HepG2 (cell line): Measurements from ENCODE around the gene TMEM14C. TPM values are rescaled to one million over a fixed set of nuclear protein-coding genes. Genes with fewer than 3 reads are reported as not detected.

Experiments used
- ATAC-seq: fragments of 200-7000 bp; cut with Tn5 transposase; 3 replicates; pipeline ENCODE4 v1.9.1; 2020; ENCODE audit warnings: mild to moderate bottlenecking, moderate library complexity
- BruUV-seq: library from RNA; stranded (reverse); fragments of 400-500 nt; replicated peaks from 2 replicates; lab custom pipeline; 2021; lab: Mats Ljungman, UMichigan
- CTCF ChIA-PET: fragments of 300-600 bp; formaldehyde crosslinking; extraction: SDS; loops from one replicate; lab custom pipeline; 2021; ENCODE audit warnings: low total read pairs, inconsistent platforms, low intra/inter-chr PET ratio; lab: Yijun Ruan, JAX
- POLR2A ChIA-PET: fragments of 350-600 bp; sonication (Branson Sonifier 250); formaldehyde crosslinking; loops from one replicate; lab custom pipeline; 2020; ENCODE audit warnings: antibody characterized with exemption, inconsistent platforms; lab: Yijun Ruan, JAX
- DNase-seq: peaks from one replicate; pipeline ENCODE4 v3.0.0-alpha.2; 2015; ENCODE audit warnings: low spot score
- FAIRE-seq: peaks from 3 replicates; lab custom pipeline; 2011; peaks lifted over from hg19 to GRCh38; lab: Jason Lieb, UNC
- H2AFZ ChIP-seq: one replicate; pipeline ENCODE4 v1.6.1; 2011; ENCODE audit warnings: low read length, inconsistent platforms
- H3K27ac ChIP-seq: fragments of 300-600 bp; 3 replicates; pipeline ENCODE4 v1.8.0; 2011; ENCODE audit warnings: mixed run types, mild to moderate bottlenecking, mixed read lengths, low read length, inconsistent platforms; ENCODE audit not compliant: insufficient read depth; ENCODE audit errors: extremely low read length
- H3K27me3 ChIP-seq, 2 experiments: fragments of 200-600 bp in 1 of 2; 2 replicates in 1 of 2; 3 replicates in 1 of 2; pipeline versions ENCODE4 v1.6.0 to v1.8.0; 2011; ENCODE audit warnings: low read length in 2 of 2, mild to moderate bottlenecking in 2 of 2, moderate library complexity in 2 of 2, inconsistent platforms in 1 of 2; ENCODE audit not compliant: insufficient read depth in 2 of 2, control insufficient read depth in 1 of 2
- H3K36me3 ChIP-seq, 2 experiments: fragments of 200-600 bp in 1 of 2; replicated peaks in 1 of 2; 2 replicates in 1 of 2; 3 replicates in 1 of 2; pipeline versions ENCODE4 v1.5.1 to v1.8.0; 2011; ENCODE audit warnings: low read length in 2 of 2, inconsistent platforms in 1 of 2; ENCODE audit not compliant: insufficient read depth in 2 of 2, control insufficient read depth in 1 of 2
- H3K4me1 ChIP-seq: 2 replicates; pipeline ENCODE4 v1.5.1; 2012; ENCODE audit warnings: low read length, inconsistent platforms; ENCODE audit not compliant: insufficient read depth
- H3K4me2 ChIP-seq: 2 replicates; pipeline ENCODE4 v1.6.0; 2011; ENCODE audit warnings: low read depth, low read length, inconsistent platforms
- H3K4me3 ChIP-seq, 3 experiments: fragments of 200-600 bp in 1 of 3; sonication (generic), shearing (Covaris generic) in 1 of 3; replicated peaks in 1 of 3; 2 replicates each; pipeline ENCODE4 v1.5.1; 2011 to 2016; ENCODE audit warnings: low read length in 3 of 3, inconsistent platforms in 2 of 3, low read depth in 2 of 3, mild to moderate bottlenecking in 2 of 3, control low read depth in 1 of 3, mixed read lengths in 1 of 3; ENCODE audit not compliant: insufficient read depth in 1 of 3
- H3K79me2 ChIP-seq: one replicate; pipeline ENCODE4 v1.6.1; 2011; ENCODE audit warnings: low read length, inconsistent platforms; ENCODE audit not compliant: insufficient read depth
- H3K9ac ChIP-seq: 2 replicates; pipeline ENCODE4 v1.6.0; 2011; ENCODE audit warnings: mild to moderate bottlenecking, low read depth, low read length, inconsistent platforms; ENCODE audit not compliant: insufficient read depth
- H3K9me3 ChIP-seq: 2 replicates; pipeline ENCODE4 v1.5.1; 2012; ENCODE audit warnings: mild to moderate bottlenecking, low read length
- H4K20me1 ChIP-seq: 2 replicates; pipeline ENCODE4 v1.6.0; 2011; ENCODE audit warnings: inconsistent platforms, mild to moderate bottlenecking, low read length, moderate library complexity; ENCODE audit not compliant: insufficient read depth
- GATAD2A ChIP-seq: IDR thresholded peaks from 2 replicates; pipeline ENCODE4 v1.6.1; 2016
- SIN3B ChIP-seq: fragments of 150-350 bp; IDR thresholded peaks from 2 replicates; pipeline ENCODE4 v1.6.1; 2014; ENCODE audit warnings: low read length
- ZNF253 ChIP-seq: sonication (generic); formaldehyde crosslinking; IDR thresholded peaks from 2 replicates; pipeline ENCODE4 v1.8.0; 2022; ENCODE audit warnings: mild to moderate bottlenecking, missing genetic modification reagents, borderline replicate concordance
- WGBS: methylation state at CpG from one replicate; pipeline ENCODE4 v1.1.6; 2017; ENCODE audit warnings: low lambda C conversion rate; 5-methylcytosine and 5-hydroxymethylcytosine counted together
- in situ Hi-C: cut with HindIII; loops from 2 replicates; pipeline ENCODE4 v1.10.0; 2017; ENCODE audit warnings: low pct_unique_long_range_greater_than_20kb; ENCODE audit not compliant: extremely low pct_ligation_motif_present
- intact Hi-C: fragments of 100-400 bp; cut with micrococcal nuclease; formaldehyde crosslinking; loops from one replicate; pipeline ENCODE4 v1.10.0; 2022; ENCODE audit not compliant: unreplicated experiment
- polyA plus RNA-seq, 8 experiments: library from polyadenylated mRNA; depleted of rRNA in 3 of 8; stranded (reverse) in 7 of 8; unstranded in 1 of 8; fragments of >200 nt; fragmentation: Illumina TruSeq in 4 of 8; extraction: Trizol in 4 of 8; gene quantifications; 2 replicates each; pipeline versions ENCODE4 v1.2.1 to v1.2.3, GENCODE V29; 2011 to 2016; ENCODE audit warnings: low read depth in 4 of 8, missing spikeins in 1 of 8, mixed read lengths in 1 of 8; ENCODE audit not compliant: insufficient read depth in 1 of 8
- total RNA-seq, 5 experiments: library from RNA; depleted of rRNA; stranded (reverse); fragments of >200 nt; fragmentation: Illumina TruSeq; extraction: Trizol; gene quantifications; 2 replicates each; pipeline ENCODE4 v1.2.3, GENCODE V29; 2016; ENCODE audit warnings: low read depth in 1 of 5
- TF ChIP-seq, protein P1 (sequence below): sonication (generic); formaldehyde crosslinking; IDR thresholded peaks from 2 replicates; pipeline ENCODE4 v1.4.0; 2020; ENCODE audit warnings: missing genetic modification reagents, borderline replicate concordance
- TF ChIP-seq, protein P2 (sequence below): sonication (generic); formaldehyde crosslinking; IDR thresholded peaks from 2 replicates; pipeline ENCODE4 v1.4.0; 2020; ENCODE audit warnings: missing genetic modification reagents, borderline replicate concordance

The TMEM14C gene
- total and polyA plus RNA-seq, 2 of the 13 experiments (the other 11 are each of a cell fraction or from before 2014, with no cell fraction given) = 184 TPM

DNA sequence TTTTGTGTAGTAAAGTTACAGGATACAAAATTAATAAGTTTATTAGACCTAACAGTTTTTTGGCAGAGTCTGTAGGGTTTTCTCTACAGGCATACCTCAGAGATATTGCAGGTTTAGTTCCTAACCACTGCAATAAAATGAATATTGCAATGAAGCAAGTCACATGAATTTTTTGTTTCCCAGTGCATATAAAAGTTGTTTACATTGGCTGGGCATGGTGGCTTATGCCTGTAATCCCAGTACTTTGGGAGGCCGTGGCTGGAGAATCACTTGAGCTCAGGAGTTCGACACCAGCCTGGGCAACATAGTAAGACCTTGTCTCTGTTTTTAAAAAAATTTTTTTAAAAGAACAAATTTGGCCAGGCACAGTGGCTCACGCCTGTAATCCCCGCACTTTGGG is 44.4 kb upstream of the TMEM14C start:
- ATAC-seq = no peak
- no peak for FAIRE-seq

More for the DNA sequence above, 44.4 kb upstream of the TMEM14C start:
- no peak for DNase-seq
- ChIA-PET POLR2A (interaction anchor here (1.4 kb wide), 1 partner anchor 16 kb away, joined by 3 read pairs; the partner anchor contains the start of genes C6orf52 and PAK1IP1), CTCF (no interaction called here)
- no peaks in the 10 kb centered on the region for H3K36me3 ChIP-seq
- H3K4me3 ChIP-seq = no peak overlapping the region
- no peak overlapping the region for H3K4me2 ChIP-seq
- H3K9ac ChIP-seq = no peak overlapping the region
- no TSS peak for BruUV-seq
- no peaks in the 10 kb centered on the region for H3K79me2 ChIP-seq
- TF ChIP-seq, protein P1, sequence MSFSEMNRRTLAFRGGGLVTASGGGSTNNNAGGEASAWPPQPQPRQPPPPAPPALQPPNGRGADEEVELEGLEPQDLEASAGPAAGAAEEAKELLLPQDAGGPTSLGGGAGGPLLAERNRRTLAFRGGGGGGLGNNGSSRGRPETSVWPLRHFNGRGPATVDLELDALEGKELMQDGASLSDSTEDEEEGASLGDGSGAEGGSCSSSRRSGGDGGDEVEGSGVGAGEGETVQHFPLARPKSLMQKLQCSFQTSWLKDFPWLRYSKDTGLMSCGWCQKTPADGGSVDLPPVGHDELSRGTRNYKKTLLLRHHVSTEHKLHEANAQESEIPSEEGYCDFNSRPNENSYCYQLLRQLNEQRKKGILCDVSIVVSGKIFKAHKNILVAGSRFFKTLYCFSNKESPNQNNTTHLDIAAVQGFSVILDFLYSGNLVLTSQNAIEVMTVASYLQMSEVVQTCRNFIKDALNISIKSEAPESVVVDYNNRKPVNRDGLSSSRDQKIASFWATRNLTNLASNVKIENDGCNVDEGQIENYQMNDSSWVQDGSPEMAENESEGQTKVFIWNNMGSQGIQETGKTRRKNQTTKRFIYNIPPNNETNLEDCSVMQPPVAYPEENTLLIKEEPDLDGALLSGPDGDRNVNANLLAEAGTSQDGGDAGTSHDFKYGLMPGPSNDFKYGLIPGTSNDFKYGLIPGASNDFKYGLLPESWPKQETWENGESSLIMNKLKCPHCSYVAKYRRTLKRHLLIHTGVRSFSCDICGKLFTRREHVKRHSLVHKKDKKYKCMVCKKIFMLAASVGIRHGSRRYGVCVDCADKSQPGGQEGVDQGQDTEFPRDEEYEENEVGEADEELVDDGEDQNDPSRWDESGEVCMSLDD (CRISPR knock-in tag) = no peak
- TF ChIP-seq, protein P2, sequence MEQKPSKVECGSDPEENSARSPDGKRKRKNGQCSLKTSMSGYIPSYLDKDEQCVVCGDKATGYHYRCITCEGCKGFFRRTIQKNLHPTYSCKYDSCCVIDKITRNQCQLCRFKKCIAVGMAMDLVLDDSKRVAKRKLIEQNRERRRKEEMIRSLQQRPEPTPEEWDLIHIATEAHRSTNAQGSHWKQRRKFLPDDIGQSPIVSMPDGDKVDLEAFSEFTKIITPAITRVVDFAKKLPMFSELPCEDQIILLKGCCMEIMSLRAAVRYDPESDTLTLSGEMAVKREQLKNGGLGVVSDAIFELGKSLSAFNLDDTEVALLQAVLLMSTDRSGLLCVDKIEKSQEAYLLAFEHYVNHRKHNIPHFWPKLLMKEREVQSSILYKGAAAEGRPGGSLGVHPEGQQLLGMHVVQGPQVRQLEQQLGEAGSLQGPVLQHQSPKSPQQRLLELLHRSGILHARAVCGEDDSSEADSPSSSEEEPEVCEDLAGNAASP (CRISPR knock-in tag) = no peak
- TF ChIP-seq GATAD2A (CRISPR knock-in tag) (no peak), ZNF253 (CRISPR knock-in tag) (no peak), SIN3B (no peak)
- WGBS = 48% methylated on average over 4 of the region's 4 CpGs
- H3K27me3 ChIP-seq = no peaks in the 10 kb centered on the region; a peak in 1 of 5 replicates
- H2AFZ ChIP-seq = no peak overlapping the region
- H3K9me3 ChIP-seq = no peaks in the 10 kb centered on the region
- in situ Hi-C loops (no loop called here), intact Hi-C loops (no loop called here)
- no peaks in the 10 kb centered on the region for H3K4me1 ChIP-seq
- no peak overlapping the region for H3K27ac ChIP-seq
- no peaks in the 10 kb centered on the region for H4K20me1 ChIP-seq
